SK-N-SH (cell line): ENCODE measurements around the gene PSMB4. TPM values are rescaled to one million over a fixed set of nuclear protein-coding genes. Genes with fewer than 3 reads are reported as not detected.

Experiments
- CTCF ChIA-PET: fragments of 300-600, 350-600 bp; formaldehyde crosslinking; extraction: SDS; loops from one replicate; lab custom pipeline; 2021; lab: Yijun Ruan, JAX
- POLR2A ChIA-PET: fragments of 350-600 bp; sonication (Branson Sonifier 250); formaldehyde crosslinking; extraction: SDS; loops from one replicate; lab custom pipeline; 2020; ENCODE audit warnings: antibody characterized with exemption, inconsistent platforms; lab: Yijun Ruan, JAX
- DNase-seq: peaks from one replicate; pipeline ENCODE4 v3.0.0; 2012
- H2AFZ ChIP-seq: fragments of 200-600 bp; sonication (generic); 2 replicates; pipeline ENCODE4 v1.8.1; 2016; ENCODE audit warnings: antibody characterized with exemption, mild to moderate bottlenecking, low read depth
- H3F3A ChIP-seq: fragments of 200-600 bp; sonication (generic); replicated peaks from 2 replicates; pipeline ENCODE3; 2016; ENCODE audit warnings: antibody characterized with exemption, mild to moderate bottlenecking; ENCODE audit not compliant: insufficient read depth
- H3K27ac ChIP-seq, 2 experiments: fragments of 200-500 bp in 1 of 2; fragments of 200-600 bp in 1 of 2; sonication (Bioruptor generic) in 1 of 2; sonication (generic), shearing (Covaris generic) in 1 of 2; 2 replicates each; pipeline versions ENCODE4 v1.5.1 to v1.6.1; 2014 to 2016; ENCODE audit warnings: low read depth in 2 of 2, inconsistent platforms in 1 of 2, low read length in 1 of 2, mild to moderate bottlenecking in 1 of 2, mixed read lengths in 1 of 2
- H3K27me3 ChIP-seq: fragments of 200-600 bp; sonication (generic), shearing (Covaris generic); 2 replicates; pipeline ENCODE4 v1.6.1; 2016; ENCODE audit warnings: mixed run types; ENCODE audit not compliant: insufficient read depth
- H3K36me3 ChIP-seq, 2 experiments: fragments of 200-500 bp in 1 of 2; fragments of 200-600 bp in 1 of 2; sonication (Bioruptor generic) in 1 of 2; sonication (generic) in 1 of 2; replicated peaks in 1 of 2; 2 replicates each; pipeline versions ENCODE3 to v1.5.1; 2014 to 2016; ENCODE audit warnings: low read length in 1 of 2, mild to moderate bottlenecking in 1 of 2; ENCODE audit not compliant: insufficient read depth in 2 of 2, control insufficient read depth in 1 of 2
- H3K4me1 ChIP-seq, 2 experiments: fragments of 200-500 bp in 1 of 2; fragments of 200-600 bp in 1 of 2; sonication (Bioruptor generic) in 1 of 2; sonication (generic), shearing (Covaris generic) in 1 of 2; 2 replicates each; pipeline versions ENCODE4 v1.5.1 to v1.6.1; 2014 to 2016; ENCODE audit warnings: low read depth in 1 of 2, low read length in 1 of 2, mixed run types in 1 of 2; ENCODE audit not compliant: insufficient read depth in 2 of 2, control insufficient read depth in 1 of 2
- H3K4me2 ChIP-seq: fragments of 200-600 bp; sonication (generic), shearing (Covaris generic); 2 replicates; pipeline ENCODE4 v1.6.1; 2017; ENCODE audit warnings: mixed run types
- H3K4me3 ChIP-seq, 2 experiments: fragments of 200-500 bp in 1 of 2; fragments of 200-600 bp in 1 of 2; sonication (Bioruptor generic) in 1 of 2; sonication (generic), shearing (Covaris generic) in 1 of 2; 2 replicates each; pipeline versions ENCODE4 v1.5.1 to v1.8.1; 2014 to 2016; ENCODE audit warnings: low read depth in 2 of 2, inconsistent platforms in 1 of 2, low read length in 1 of 2, mild to moderate bottlenecking in 1 of 2, mixed read lengths in 1 of 2, moderate library complexity in 1 of 2
- H3K79me2 ChIP-seq: fragments of 200-600 bp; sonication (generic); 2 replicates; pipeline ENCODE4 v1.8.1; 2017; ENCODE audit warnings: mild to moderate bottlenecking; ENCODE audit not compliant: insufficient read depth
- H3K9ac ChIP-seq: fragments of 200-600 bp; sonication (generic); 2 replicates; pipeline ENCODE4 v1.6.1; 2017; ENCODE audit warnings: mixed run types
- H3K9me2 ChIP-seq: fragments of 200-600 bp; sonication (generic); 2 replicates; pipeline ENCODE4 v1.6.1; 2017; ENCODE audit warnings: mixed run types
- H3K9me3 ChIP-seq: fragments of 200-600 bp; sonication (generic); 2 replicates; pipeline ENCODE4 v1.6.1; 2017; ENCODE audit warnings: mixed run types, mild to moderate bottlenecking, moderate library complexity
- H4K20me1 ChIP-seq: fragments of 200-600 bp; sonication (generic); 2 replicates; pipeline ENCODE4 v1.6.1; 2017; ENCODE audit warnings: mild to moderate bottlenecking, mixed run types; ENCODE audit not compliant: insufficient read depth
- CHD2 ChIP-seq: fragments of 150-350 bp; IDR thresholded peaks from 2 replicates; pipeline ENCODE4 v1.6.1; 2018; ENCODE audit warnings: low read length; ENCODE audit not compliant: partially characterized antibody
- CTCF ChIP-seq: fragments of 200-600 bp; sonication (generic); IDR thresholded peaks from 2 replicates; pipeline ENCODE4 v1.6.1; 2017; ENCODE audit warnings: antibody characterized with exemption, mild to moderate bottlenecking, moderate library complexity
- ELF1 ChIP-seq: IDR thresholded peaks from 2 replicates; pipeline ENCODE4 v1.4.0; 2012
- FOXM1 ChIP-seq: IDR thresholded peaks from 2 replicates; pipeline ENCODE4 v1.4.0; 2012; ENCODE audit warnings: low read depth, mild to moderate bottlenecking
- GABPA ChIP-seq: IDR thresholded peaks from 2 replicates; pipeline ENCODE4 v1.4.0; 2012; ENCODE audit warnings: low read depth, mild to moderate bottlenecking
- MAX ChIP-seq: IDR thresholded peaks from 2 replicates; pipeline ENCODE4 v1.4.0; 2012; ENCODE audit warnings: low read depth
- MEF2A ChIP-seq: IDR thresholded peaks from 2 replicates; pipeline ENCODE4 v1.4.0; 2012; ENCODE audit warnings: low read depth, borderline replicate concordance
- MXI1 ChIP-seq: IDR thresholded peaks from 2 replicates; pipeline ENCODE4 v1.6.1; 2012; ENCODE audit warnings: mild to moderate bottlenecking, low read depth, low read length, improper control_type of control experiment
- NFIC ChIP-seq: IDR thresholded peaks from 2 replicates; pipeline ENCODE4 v1.4.0; 2012; ENCODE audit warnings: borderline replicate concordance
- NRF1 ChIP-seq: IDR thresholded peaks from 2 replicates; pipeline ENCODE4 v1.6.1; 2012; ENCODE audit warnings: low read depth, mild to moderate bottlenecking, low read length
- RAD21 ChIP-seq: IDR thresholded peaks from 2 replicates; pipeline ENCODE4 v1.6.1; 2012; ENCODE audit warnings: mild to moderate bottlenecking, low read length
- REST ChIP-seq: IDR thresholded peaks from 2 replicates; pipeline ENCODE4 v1.6.1; 2012; ENCODE audit warnings: mild to moderate bottlenecking, low read depth, low read length, moderate library complexity
- RFX5 ChIP-seq: IDR thresholded peaks from 2 replicates; pipeline ENCODE4 v1.6.1; 2012; ENCODE audit warnings: mild to moderate bottlenecking, improper control_type of control experiment, low read length
- TAF1 ChIP-seq: IDR thresholded peaks from 2 replicates; pipeline ENCODE4 v1.6.1; 2012; ENCODE audit warnings: low read depth, mild to moderate bottlenecking, low read length, moderate library complexity, borderline replicate concordance
- TCF12 ChIP-seq: IDR thresholded peaks from 2 replicates; pipeline ENCODE4 v1.4.0; 2012
- TEAD4 ChIP-seq: IDR thresholded peaks from 2 replicates; pipeline ENCODE4 v1.4.0; 2012; ENCODE audit warnings: mild to moderate bottlenecking, borderline replicate concordance; ENCODE audit not compliant: insufficient read depth
- USF1 ChIP-seq: IDR thresholded peaks from 2 replicates; pipeline ENCODE4 v1.4.0; 2012; ENCODE audit warnings: low read depth, borderline replicate concordance
- ZBTB33 ChIP-seq: IDR thresholded peaks from 2 replicates; pipeline ENCODE4 v1.4.0; 2012; ENCODE audit warnings: low read depth, borderline replicate concordance
- WGBS: methylation state at CpG from one replicate; pipeline ENCODE4 v1.1.6; 2017; ENCODE audit warnings: low lambda C conversion rate; 5-methylcytosine and 5-hydroxymethylcytosine counted together
- polyA plus RNA-seq, 3 experiments: library from polyadenylated mRNA; depleted of rRNA; stranded (reverse); fragments of >200 nt; gene quantifications; 2 replicates each; pipeline ENCODE4 v1.2.3, GENCODE V29; 2012

Gene PSMB4
- polyA plus RNA-seq, 1 of the 3 experiments (the other 2 are of a cell fraction), result 716 TPM

GRCh38 chr1:151435174-151435573, 35.8 kb downstream of the PSMB4 start:
- CTCF ChIA-PET, result interaction anchor here (1.0 to 1.3 kb wide), 4 partner anchors 9 to 300 kb away, joined by 3 to 5 read pairs (median 3); no protein-coding TSS in a partner anchor
- H3K4me3 ChIP-seq, result no peak overlapping the region
- peaks cover 56% of the 10 kb centered on the region for H4K20me1 ChIP-seq
- H2AFZ ChIP-seq, result no peak overlapping the region
- POLR2A ChIA-PET, result no interaction called here
- H3K9ac ChIP-seq, result no peak overlapping the region
- no peak for TF ChIP-seq ZBTB33
- TF ChIP-seq MAX, result no peak
- no peak for TF ChIP-seq FOXM1
- TF ChIP-seq USF1, result no peak
- TF ChIP-seq TCF12, result no peak
- TF ChIP-seq ELF1, result no peak
- TF ChIP-seq MEF2A, result no peak
- TF ChIP-seq RAD21, result no peak
- no peak for TF ChIP-seq GABPA
- TF ChIP-seq RFX5, result no peak
- TF ChIP-seq CHD2, result no peak
- no peak for TF ChIP-seq TEAD4
- no peak for TF ChIP-seq NFIC
- TF ChIP-seq NRF1, result no peak
- H3K4me1 ChIP-seq, result no peaks in the 10 kb centered on the region
- WGBS, result 96% methylated on average over 3 of the region's 3 CpGs
- H3K9me3 ChIP-seq, result no peaks in the 10 kb centered on the region
- peaks cover 97% of the 10 kb centered on the region for H3K79me2 ChIP-seq
- no peaks in the 10 kb centered on the region for H3K9me2 ChIP-seq
- no peak for DNase-seq
- no peaks in the 10 kb centered on the region for H3K27me3 ChIP-seq
- H3K36me3 ChIP-seq, result peaks cover 15 to 22% of the 10 kb centered on the region in 2 experiments
- no peak overlapping the region for H3K27ac ChIP-seq
- H3K4me2 ChIP-seq, result no peak overlapping the region
- H3F3A ChIP-seq, result no peaks in the 10 kb centered on the region

GRCh38 chr1:151436985-151437384, 37.6 kb downstream of the PSMB4 start:
- Histone ChIP-seq H2AFZ (no peak overlapping the region), H3K27me3 (no peaks in the 10 kb centered on the region), H3F3A (no peaks in the 10 kb centered on the region), H3K9ac (no peak overlapping the region), H3K9me2 (no peaks in the 10 kb centered on the region), H3K79me2 (peaks cover 98% of the 10 kb centered on the region), H3K27ac (no peak overlapping the region), H4K20me1 (peaks cover 60% of the 10 kb centered on the region), H3K9me3 (no peaks in the 10 kb centered on the region), H3K4me3 (no peak overlapping the region), H3K4me1 (peaks cover 2 to 3% of the 10 kb centered on the region in 2 experiments; a peak in 1 of 4 replicates), H3K36me3 (peaks cover 23 to 34% of the 10 kb centered on the region in 2 experiments), H3K4me2 (no peak overlapping the region)
- POLR2A ChIA-PET, result no interaction called here
- CTCF ChIA-PET, result interaction anchor here (0.6 to 1.3 kb wide), 2 partner anchors 136 to 184 kb away, joined by 3 read pairs; no protein-coding TSS in a partner anchor
- no peak for DNase-seq
- WGBS, result 94% methylated on average over 6 of the region's 6 CpGs
- TF ChIP-seq MXI1, result no peak
- no peak for TF ChIP-seq ZBTB33
- no peak for TF ChIP-seq TCF12
- TF ChIP-seq CTCF, result no peak
- no peak for TF ChIP-seq ELF1
- TF ChIP-seq FOXM1, result no peak
- TF ChIP-seq TAF1, result no peak
- TF ChIP-seq REST, result no peak
